SK-N-MC (cell line): ENCODE results near the gene AVPR2.

Experiments used
- DNase-seq: peaks from one replicate; pipeline ENCODE4 v3.0.0-alpha.2; 2011; ENCODE audit warnings: low read depth, low spot score
- H3K27ac ChIP-seq: fragments of 200-600 bp; sonication (generic); 2 replicates; pipeline ENCODE4 v1.5.1; 2016; ENCODE audit warnings: mixed run types
- H3K36me3 ChIP-seq: fragments of 200-600 bp; sonication (generic); 2 replicates; pipeline ENCODE4 v1.6.1; 2017; ENCODE audit warnings: antibody characterized with exemption, low read length, mixed read lengths; ENCODE audit not compliant: insufficient read depth
- H3K4me3 ChIP-seq: fragments of 200-600 bp; sonication (generic); 2 replicates; pipeline ENCODE4 v1.5.1; 2016
- H3K9ac ChIP-seq: fragments of 200-600 bp; sonication (generic); 2 replicates; pipeline ENCODE4 v1.8.0; 2017; ENCODE audit warnings: mixed run types, mixed read lengths; ENCODE audit not compliant: insufficient read length
- H3K9me3 ChIP-seq: fragments of 200-600 bp; sonication (generic); 2 replicates; pipeline ENCODE4 v1.6.1; 2017; ENCODE audit warnings: low read depth, mild to moderate bottlenecking, antibody characterized with exemption, low read length, moderate library complexity, mixed read lengths
- EZH2 ChIP-seq: fragments of 200-600 bp; sonication (generic); IDR thresholded peaks from one replicate; pipeline ENCODE4 v1.6.1; 2017; ENCODE audit warnings: antibody characterized with exemption
- FOXP2 ChIP-seq: optimal IDR thresholded peaks from 2 replicates; pipeline ENCODE3; 2011; ENCODE audit warnings: mild to moderate bottlenecking, moderate library complexity; ENCODE audit not compliant: insufficient read depth; ENCODE audit errors: extremely low read length, control extremely low read depth
- POLR2AphosphoS5 ChIP-seq: IDR thresholded peaks from 2 replicates; pipeline ENCODE4 v1.6.1; 2012; ENCODE audit warnings: mild to moderate bottlenecking, low read depth, low read length, borderline replicate concordance

The AVPR2 gene

GRCh38 chrX:153886915-153887314, 17.6 kb upstream of the AVPR2 start:
- Histone ChIP-seq H3K4me3 (no peak overlapping the region), H3K36me3 (no peaks in the 10 kb centered on the region), H3K9me3 (no peaks in the 10 kb centered on the region), H3K27ac (no peak overlapping the region), H3K9ac (no peak overlapping the region)
- no peak for DNase-seq
- TF ChIP-seq EZH2 (no peak), FOXP2 (no peak), POLR2AphosphoS5 (no peak)

DNA sequence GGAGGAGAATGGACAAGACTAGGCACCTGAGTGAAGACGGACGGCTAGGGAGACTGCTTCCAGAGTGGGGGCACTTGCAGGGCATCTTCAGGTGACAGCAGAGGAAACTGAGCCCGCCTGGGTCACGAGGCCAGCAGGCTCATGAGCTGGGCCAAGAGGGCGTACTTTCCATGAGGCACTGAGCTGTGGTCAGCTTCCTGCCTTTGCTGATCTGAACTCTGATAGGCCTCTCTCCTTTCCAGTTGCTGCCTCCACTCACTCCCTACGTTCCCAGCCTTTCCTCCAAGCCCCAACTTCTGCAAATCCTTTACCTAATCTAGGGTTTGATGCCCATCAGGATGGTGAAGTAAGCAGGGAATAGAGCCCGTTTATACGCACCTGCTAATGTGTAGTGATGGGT, 17.1 kb upstream of the AVPR2 start:
- no peak for DNase-seq
- Histone ChIP-seq H3K4me3 (no peak overlapping the region), H3K36me3 (no peaks in the 10 kb centered on the region), H3K9ac (no peak overlapping the region), H3K27ac (no peak overlapping the region), H3K9me3 (no peaks in the 10 kb centered on the region)
- no peak for TF ChIP-seq EZH2

DNA sequence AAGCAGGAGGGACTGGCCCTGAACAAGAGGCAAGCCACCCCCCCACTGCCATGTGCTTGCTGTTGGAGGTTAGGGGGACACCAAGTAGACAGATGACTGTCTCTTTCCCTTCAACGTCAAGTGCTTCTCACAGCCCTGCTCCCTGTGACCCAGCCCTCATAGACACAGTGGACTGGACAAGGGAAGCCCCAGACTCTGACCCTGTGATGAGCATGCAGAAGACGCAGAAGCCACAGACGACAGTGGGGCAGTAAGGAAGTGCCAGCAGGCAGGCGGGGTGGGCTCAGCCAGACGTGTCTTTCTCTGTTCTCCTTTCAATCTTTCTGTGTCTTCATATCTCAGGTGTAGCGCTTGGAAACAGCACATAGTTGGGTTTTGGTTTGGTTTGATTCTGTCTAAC, 16.1 kb upstream of the AVPR2 start:
- no peak for DNase-seq
- H3K27ac ChIP-seq: no peak overlapping the region
- no peak overlapping the region for H3K9ac ChIP-seq
- no peaks in the 10 kb centered on the region for H3K36me3 ChIP-seq
- TF ChIP-seq POLR2AphosphoS5 (no peak), FOXP2 (no peak), EZH2 (no peak)
- no peaks in the 10 kb centered on the region for H3K9me3 ChIP-seq
- H3K4me3 ChIP-seq: no peak overlapping the region

- Histone ChIP-seq H3K9ac (no peak overlapping the region), H3K9me3 (no peaks in the 10 kb centered on the region), H3K4me3 (no peak overlapping the region), H3K36me3 (no peaks in the 10 kb centered on the region), H3K27ac (no peak overlapping the region)
- TF ChIP-seq EZH2: no peak
- no peak for TF ChIP-seq POLR2AphosphoS5
- no peak for TF ChIP-seq FOXP2
- DNase-seq: no peak
These were observed 15.3 kb upstream of the AVPR2 start for GRCh38 chrX:153889123-153889522.

DNA sequence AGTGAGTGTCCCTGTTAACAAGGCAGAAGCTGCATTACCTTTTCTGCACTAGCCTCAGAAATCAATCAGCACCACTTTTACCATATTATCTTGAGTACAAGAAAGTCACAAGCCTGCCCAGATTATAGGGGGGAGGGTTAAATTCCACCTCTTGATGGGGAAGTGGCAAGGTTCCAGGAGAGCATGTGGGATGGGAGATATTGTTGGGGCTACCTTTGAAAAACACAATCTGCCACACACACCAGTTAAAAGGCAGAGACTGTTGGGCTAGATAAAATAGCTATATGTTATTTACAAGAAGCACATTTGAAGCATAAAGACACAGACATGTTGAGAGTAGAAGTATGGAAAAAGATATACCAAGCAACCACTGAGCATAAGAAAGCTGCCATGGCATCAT, 6.6 kb upstream of the AVPR2 start:
- H3K9me3 ChIP-seq: no peaks in the 10 kb centered on the region
- no peak overlapping the region for H3K27ac ChIP-seq
- no peak for DNase-seq

GRCh38 chrX:153900831-153901752, 3.4 kb upstream of the AVPR2 start:
- Histone ChIP-seq H3K36me3 (no peaks in the 10 kb centered on the region), H3K9me3 (no peaks in the 10 kb centered on the region), H3K9ac (no peak overlapping the region), H3K4me3 (peak overlapping the region; percentile 44; the same call in 1 of the 2 replicates), H3K27ac (peak overlapping the region; percentile 70)
- DNase-seq: peak; percentile 48
- TF ChIP-seq EZH2: no peak
- no peak for TF ChIP-seq POLR2AphosphoS5
- TF ChIP-seq FOXP2: peak; percentile 56

More for the DNA sequence above, 6.6 kb upstream of the AVPR2 start:
- Histone ChIP-seq H3K36me3 (no peaks in the 10 kb centered on the region), H3K9ac (no peak overlapping the region), H3K4me3 (no peak overlapping the region)
- TF ChIP-seq POLR2AphosphoS5 (no peak), FOXP2 (no peak), EZH2 (no peak)

- Histone ChIP-seq H3K27ac (peak overlapping the region; percentile 70; the same call in 1 of the 2 replicates), H3K9me3 (no peaks in the 10 kb centered on the region), H3K36me3 (no peaks in the 10 kb centered on the region), H3K4me3 (no peak overlapping the region), H3K9ac (no peak overlapping the region)
- TF ChIP-seq EZH2: no peak
- no peak for TF ChIP-seq POLR2AphosphoS5
- no peak for TF ChIP-seq FOXP2
- no peak for DNase-seq
These were observed 2.7 kb upstream of the AVPR2 start for GRCh38 chrX:153901753-153902140.

GRCh38 chrX:153902385-153902784, 2.1 kb upstream of the AVPR2 start:
- no peak for DNase-seq
- Histone ChIP-seq H3K4me3 (no peak overlapping the region), H3K36me3 (no peaks in the 10 kb centered on the region), H3K27ac (no peak overlapping the region), H3K9me3 (no peaks in the 10 kb centered on the region), H3K9ac (no peak overlapping the region)
- no peak for TF ChIP-seq FOXP2
- no peak for TF ChIP-seq POLR2AphosphoS5
- TF ChIP-seq EZH2: no peak
